Psoas muscle (tissue), 8 donors: ENCODE measurements around the gene RAB31. TPM values are rescaled to one million over a fixed set of nuclear protein-coding genes. Genes with fewer than 3 reads are reported as not detected.

Experiments used
- ATAC-seq, 4 donors: fragments of 200-7000 bp; cut with Tn5 transposase; one replicate each; pipeline ENCODE4 v1.9.1; 2020; ENCODE audit warnings: moderate library complexity in 3 of 4, mild to moderate bottlenecking in 2 of 4
- DNase-seq, 2 donors: peaks; one replicate each; pipeline ENCODE4 v3.0.0-alpha.2; 2020
- H3K27ac ChIP-seq: fragments of 200-600 bp; one replicate; pipeline ENCODE4 v1.8.0; 2022
- H3K27me3 ChIP-seq, 3 donors: fragments of 200-600 bp in 1 of 3; one replicate each; pipeline versions ENCODE4 v1.6.1 to v1.8.0; 2013 to 2022; ENCODE audit warnings: low read length in 2 of 3, mild to moderate bottlenecking in 2 of 3, moderate library complexity in 1 of 3; ENCODE audit not compliant: insufficient read depth in 3 of 3
- H3K36me3 ChIP-seq, 2 donors: fragments of 200-600 bp in 1 of 2; one replicate each; pipeline versions ENCODE4 v1.6.1 to v1.8.0; 2013 to 2022; ENCODE audit warnings: low read depth in 1 of 2, mild to moderate bottlenecking in 1 of 2, moderate library complexity in 1 of 2; ENCODE audit not compliant: insufficient read depth in 1 of 2
- H3K4me1 ChIP-seq: fragments of 200-600 bp; one replicate; pipeline ENCODE4 v1.8.0; 2022
- H3K4me3 ChIP-seq: fragments of 200-600 bp; one replicate; pipeline ENCODE4 v1.8.0; 2022; ENCODE audit warnings: mild to moderate bottlenecking
- H3K9me3 ChIP-seq: fragments of 200-600 bp; one replicate; pipeline ENCODE4 v1.8.0; 2022
- CTCF ChIP-seq: fragments of 200-600 bp; IDR thresholded peaks from one replicate; pipeline ENCODE4 v1.8.0; 2022; ENCODE audit warnings: antibody characterized with exemption
- WGBS, 3 donors: extraction: QIAGEN DNeasy Blood & Tissue Kit; methylation state at CpG; one replicate each; pipeline versions ENCODE4 v1.1.6 to v1.1.7; 2013; 5-methylcytosine and 5-hydroxymethylcytosine counted together
- intact Hi-C, 2 donors: fragments of 100-400 bp; cut with DNase I; formaldehyde crosslinking; loops; one replicate each; pipeline versions ENCODE4 v1.11.0 to v1.14.2; 2022
- long read RNA-seq, 2 donors: library from polyadenylated mRNA; unstranded; transcript quantifications; one replicate each; pipeline ENCODE4 v2.0.0, GENCODE V29; 2021
- polyA plus RNA-seq, 3 donors: library from polyadenylated mRNA; stranded (reverse); fragments of 200-250 nt; gene quantifications; one replicate each; pipeline ENCODE4 v1.2.3, GENCODE V29; 2013
- total RNA-seq, 4 donors: library from RNA; stranded (reverse); fragmentation: NEBNext Ultra II Directional in 2 of 4; extraction: Animal tissue kit (Norgen Biotek cat#: 25700) in 2 of 4; gene quantifications; one replicate each; pipeline versions ENCODE4 v1.2.1 to v1.2.4, GENCODE V29; 2021 to 2023
- donor health status: healthy with polysubstance abuse.
- donor health status: DM: no; HTN: no; CAD: no; lungs with moderate emphysema.
- donor health status: Bipolar disorder and iron deficiency.
- donor health status: healthy.
- donor health status: DM: yes; HTN: yes; CAD: no.
- donor health status: DM: no; HTN: no; CAD: no.
- donor health status: DM: no; HTN: no; CAD: no.
- donor health status: DM: yes; HTN: yes; CAD: no.

RAB31 gene
- 1 to 10 TPM; 5.3 to 8.9 (median 6.6) TPM for total RNA-seq
- polyA plus RNA-seq, result 1 to 10 TPM; 2.2 to 4.1 (median 3.0) TPM
- long read RNA-seq, donor 1, full-length matches to known transcripts, result 3 of 5 reads
- long read RNA-seq, donor 1, partial matches to known transcripts, result 1 of 5 reads
- long read RNA-seq, donor 1, other reads (novel, unspliced or antisense), result 1 of 5 reads
- long read RNA-seq, donor 2, full-length matches to known transcripts, result 4 of 5 reads
- long read RNA-seq, donor 2, partial matches to known transcripts, result 0 of 5 reads
- long read RNA-seq, donor 2, other reads (novel, unspliced or antisense), result 1 of 5 reads

DNA sequence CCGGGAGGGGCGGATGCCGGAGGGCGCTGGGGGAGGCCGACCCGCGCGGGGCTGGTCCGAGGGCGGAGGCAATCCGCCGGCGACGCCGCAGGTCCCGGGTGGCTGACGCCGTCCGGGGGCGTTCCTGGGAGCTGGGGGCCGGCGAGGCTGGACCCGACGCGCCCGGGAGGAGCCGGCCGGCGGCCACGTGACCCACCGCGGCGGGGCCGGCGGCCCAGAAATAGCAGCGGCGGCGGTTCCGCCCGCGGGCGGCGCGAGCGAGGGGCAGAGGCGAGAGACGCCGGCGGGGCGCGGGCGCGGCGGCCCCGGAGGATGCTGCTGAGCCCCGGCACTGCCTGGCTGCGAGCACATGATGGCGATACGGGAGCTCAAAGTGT, at the start of gene RAB31:
Gene RAB31, plus strand, starts transcription at position 245 of the 377 bp plus-strand sequence. Its CDS starts 105 bp downstream, at position 350.
- peak; percentile 81 to 92 (median 89) for ATAC-seq
- H3K4me1 ChIP-seq, result no peaks in the 10 kb centered on the region

GRCh38 chr18:9659499-9660375, 48.4 kb upstream of the RAB31 start:
- no peak for ATAC-seq
- no peak overlapping the region for H3K4me3 ChIP-seq
- intact Hi-C loops, result no loop called here
- H3K4me1 ChIP-seq, result no peaks in the 10 kb centered on the region
- TF ChIP-seq CTCF, result no peak
- DNase-seq, result no peak
- no peaks in the 10 kb centered on the region for H3K9me3 ChIP-seq
- 91 to 93% (median 91%) methylated on average over 24 of the region's 24 CpGs for WGBS, 3 donors
- no peaks in the 10 kb centered on the region for H3K36me3 ChIP-seq
- no peaks in the 10 kb centered on the region for H3K27me3 ChIP-seq
- H3K27ac ChIP-seq, result no peak overlapping the region

More for the DNA sequence above, at the start of gene RAB31:
- Histone ChIP-seq H3K9me3 (no peaks in the 10 kb centered on the region), H3K27ac (peak within 1 kb of the TSS; percentile 69), H3K36me3 (no peaks in the 10 kb centered on the region), H3K27me3 (peaks cover 0 to 42% (median 0%) of the 10 kb centered on the region in 3 donors), H3K4me3 (peak within 1 kb of the TSS; percentile 75)
- intact Hi-C loops, result no loop called here
- DNase-seq, result peak; percentile 85 to 87
- 0 to 1% (median 1%) methylated on average over 15 to 59 of the region's 59 CpGs for WGBS, 3 donors
- no peak for TF ChIP-seq CTCF

DNA sequence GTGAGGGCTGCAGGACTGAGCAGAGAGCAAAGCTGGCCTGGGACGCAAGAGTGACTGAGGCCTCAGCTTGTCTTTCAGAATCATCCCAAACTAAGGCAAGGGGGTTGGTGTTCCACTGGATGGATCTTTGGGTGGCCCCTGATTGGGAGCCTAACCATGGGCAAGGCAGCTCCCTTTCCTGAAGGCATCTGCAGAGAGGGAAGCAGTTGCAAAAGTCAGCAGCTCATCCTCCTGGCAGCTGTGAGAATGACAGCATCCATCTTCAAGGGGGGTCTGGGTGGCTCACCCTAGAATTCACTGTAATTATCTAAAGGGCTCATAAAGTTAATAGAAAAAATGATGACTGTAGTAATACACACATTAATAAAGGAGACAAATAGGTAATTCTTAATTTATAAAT, 46.5 kb upstream of the RAB31 start:
- DNase-seq (no peak), ATAC-seq (no peak)
- no peak overlapping the region for H3K4me3 ChIP-seq
- WGBS, 3 donors, result 92 to 93% (median 92%) methylated on average over 1 of the region's 1 CpG
- intact Hi-C loops, result no loop called here
- H3K27ac ChIP-seq, result no peak overlapping the region
- no peak for TF ChIP-seq CTCF
- no peaks in the 10 kb centered on the region for H3K36me3 ChIP-seq
- H3K27me3 ChIP-seq, result no peaks in the 10 kb centered on the region
- no peaks in the 10 kb centered on the region for H3K9me3 ChIP-seq
- no peaks in the 10 kb centered on the region for H3K4me1 ChIP-seq

- Histone ChIP-seq H3K9me3 (no peaks in the 10 kb centered on the region), H3K27ac (no peak overlapping the region), H3K4me3 (no peak overlapping the region), H3K4me1 (no peaks in the 10 kb centered on the region), H3K36me3 (no peaks in the 10 kb centered on the region), H3K27me3 (no peaks in the 10 kb centered on the region)
- no peak for TF ChIP-seq CTCF
- intact Hi-C loops, result no loop called here
- ATAC-seq, result no peak
- DNase-seq, result no peak
- 83 to 84% (median 83%) methylated on average over 8 of the region's 8 CpGs for WGBS, 3 donors
Measured at GRCh38 chr18:9663377-9663776, 44.7 kb upstream of the RAB31 start.
